Adrenal gland (tissue), 5 donors: Measurements from ENCODE around the gene TSHZ2.

Source experiments
- POLR2A ChIP-seq, 2 donors: fragments of 450-650 bp; IDR thresholded peaks; one replicate each; pipeline ENCODE4 v1.6.1; 2017; ENCODE audit warnings: antibody characterized with exemption in 2 of 2, mild to moderate bottlenecking in 2 of 2, moderate library complexity in 1 of 2
- TF ChIP-seq, protein P1 (sequence below), 6 experiments: fragments of 450-650 bp in 4 of 6; fragments of 200-600 bp in 2 of 6; sonication (generic) in 1 of 6; IDR thresholded peaks; 1 replicate in 5 of 6; 2 replicates in 1 of 6; pipeline versions ENCODE4 v1.5.1 to v1.8.0; 2016 to 2021; ENCODE audit warnings: antibody characterized with exemption in 6 of 6, mild to moderate bottlenecking in 2 of 6, moderate library complexity in 1 of 6
- donor health status: DM: no; HTN: no; CAD: no.

DNA sequence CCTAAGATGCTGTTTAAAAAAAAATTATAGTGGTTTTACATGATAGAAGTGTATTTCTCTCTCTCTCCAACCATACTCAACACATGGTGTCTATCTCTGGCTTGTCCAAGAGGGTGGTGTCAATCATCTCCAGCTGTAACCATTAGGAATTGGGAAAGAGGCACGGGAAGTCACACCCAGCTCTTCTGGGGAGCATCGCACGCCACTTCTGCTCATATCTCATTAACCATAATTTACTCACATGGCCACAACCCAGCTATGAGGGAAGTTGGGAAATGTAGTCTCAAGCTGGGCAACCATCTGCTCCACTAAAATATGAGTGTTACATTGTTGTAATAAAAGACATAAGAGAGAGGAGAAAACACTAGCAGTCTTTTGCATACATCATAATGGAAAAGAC lies 30.4 kb upstream of the TSHZ2 start:
- TF ChIP-seq, protein P1, sequence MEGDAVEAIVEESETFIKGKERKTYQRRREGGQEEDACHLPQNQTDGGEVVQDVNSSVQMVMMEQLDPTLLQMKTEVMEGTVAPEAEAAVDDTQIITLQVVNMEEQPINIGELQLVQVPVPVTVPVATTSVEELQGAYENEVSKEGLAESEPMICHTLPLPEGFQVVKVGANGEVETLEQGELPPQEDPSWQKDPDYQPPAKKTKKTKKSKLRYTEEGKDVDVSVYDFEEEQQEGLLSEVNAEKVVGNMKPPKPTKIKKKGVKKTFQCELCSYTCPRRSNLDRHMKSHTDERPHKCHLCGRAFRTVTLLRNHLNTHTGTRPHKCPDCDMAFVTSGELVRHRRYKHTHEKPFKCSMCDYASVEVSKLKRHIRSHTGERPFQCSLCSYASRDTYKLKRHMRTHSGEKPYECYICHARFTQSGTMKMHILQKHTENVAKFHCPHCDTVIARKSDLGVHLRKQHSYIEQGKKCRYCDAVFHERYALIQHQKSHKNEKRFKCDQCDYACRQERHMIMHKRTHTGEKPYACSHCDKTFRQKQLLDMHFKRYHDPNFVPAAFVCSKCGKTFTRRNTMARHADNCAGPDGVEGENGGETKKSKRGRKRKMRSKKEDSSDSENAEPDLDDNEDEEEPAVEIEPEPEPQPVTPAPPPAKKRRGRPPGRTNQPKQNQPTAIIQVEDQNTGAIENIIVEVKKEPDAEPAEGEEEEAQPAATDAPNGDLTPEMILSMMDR (IDR thresholded peaks at IDR 0.05) = no peak
- TF ChIP-seq POLR2A (IDR thresholded peaks at IDR 0.05) = no peak
